GM18873 (cell line): ENCODE data around the gene ADGRF5.
"Not testable (repeated sequence)": the region's sequence is repeated elsewhere in the genome, so short reads cannot be mapped to it uniquely, and the experiment has no call there.

Experiments
- ATAC-seq: cut with Tn5 transposase; IDR thresholded peaks from one replicate; pipeline ENCODE4 v1.9.1; 2021; ENCODE audit warnings: mild to moderate bottlenecking, moderate library complexity, moderate number of reproducible peaks; ENCODE audit not compliant: unreplicated experiment, low FRiP score

The ADGRF5 gene

DNA sequence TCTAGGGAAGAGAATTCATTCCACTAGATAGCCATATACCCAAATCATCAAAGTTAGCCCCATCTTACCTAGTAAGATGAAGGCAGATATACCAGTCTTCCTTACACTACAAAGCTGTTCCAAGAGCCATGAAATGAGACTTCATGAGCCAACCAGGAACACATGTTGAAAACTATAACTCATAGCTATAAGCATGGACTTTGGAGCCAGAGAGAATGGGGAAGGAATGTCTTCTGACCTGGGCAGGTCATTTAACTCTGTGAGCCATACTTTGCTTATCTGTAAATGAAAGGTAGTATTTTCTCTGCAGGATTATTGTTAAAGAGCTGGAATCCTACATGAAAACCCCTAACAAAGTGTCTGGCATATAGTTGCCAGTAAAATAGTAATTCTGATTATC, 27.3 kb downstream of the ADGRF5 start:
- no peak for ATAC-seq

DNA sequence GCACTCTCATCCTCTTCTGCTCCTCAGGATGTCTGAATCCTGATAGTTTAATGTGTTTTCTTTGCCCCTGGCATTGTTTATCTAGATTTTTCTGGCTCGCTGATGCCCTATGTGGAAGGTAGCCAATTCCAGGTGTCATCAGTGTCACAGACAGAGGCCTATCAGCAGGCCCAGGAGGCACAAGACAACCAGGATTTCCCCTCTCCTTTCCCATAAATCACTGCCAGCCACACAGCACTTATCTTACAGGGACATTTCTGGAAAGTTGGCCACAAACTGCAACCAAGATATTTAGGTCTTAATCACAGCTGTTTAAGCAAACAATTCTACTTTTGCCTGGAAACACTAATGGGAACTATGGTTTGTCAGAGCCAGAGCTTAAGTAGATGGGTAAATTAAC, 28.1 kb downstream of the ADGRF5 start:
- ATAC-seq, result no peak

DNA sequence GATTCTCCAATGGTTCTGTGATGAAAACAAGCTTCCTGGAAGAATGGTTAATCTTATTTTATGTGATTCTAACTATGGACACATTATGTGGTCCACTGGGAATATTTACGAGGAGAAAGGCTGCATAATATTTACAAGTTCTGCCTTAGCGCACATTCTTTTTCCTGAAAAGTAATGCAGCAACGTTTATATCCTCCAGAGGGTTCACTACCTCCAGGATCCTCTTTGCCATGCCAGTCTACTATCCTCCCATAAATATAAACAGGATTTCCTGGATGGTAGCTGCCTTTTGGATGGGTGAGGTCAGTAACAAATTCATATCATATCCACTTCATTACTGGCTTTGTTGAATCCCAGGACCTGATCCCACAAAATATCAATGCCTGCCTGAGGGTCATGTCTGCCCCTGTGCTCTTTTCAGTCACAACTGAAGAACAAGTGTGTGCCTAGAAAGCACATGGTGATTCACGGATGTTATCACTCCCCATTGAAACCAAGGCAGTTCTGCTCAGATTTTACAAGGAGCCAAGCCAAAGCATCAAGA, 30.4 kb downstream of the ADGRF5 start:
- no peak for ATAC-seq

DNA sequence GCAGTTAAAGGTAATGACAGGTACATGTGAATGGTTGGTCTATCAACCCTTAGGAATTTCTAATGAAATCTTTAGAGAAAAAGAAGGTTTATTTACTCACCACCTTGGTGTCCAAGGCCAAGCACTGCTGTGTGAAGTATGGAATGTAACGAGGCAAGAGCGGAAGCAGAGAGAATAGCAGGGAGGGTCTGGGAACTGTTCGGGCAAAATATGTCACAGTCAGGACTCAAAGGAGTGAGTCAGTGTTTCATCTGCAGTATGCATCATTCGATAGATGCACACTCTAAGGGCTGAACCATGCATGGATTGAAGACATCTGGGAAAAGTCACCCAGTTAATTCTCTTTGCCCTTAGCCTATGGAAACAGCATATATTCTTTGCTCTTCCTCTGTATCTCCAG, 33.2 kb downstream of the ADGRF5 start:
- no peak for ATAC-seq

DNA sequence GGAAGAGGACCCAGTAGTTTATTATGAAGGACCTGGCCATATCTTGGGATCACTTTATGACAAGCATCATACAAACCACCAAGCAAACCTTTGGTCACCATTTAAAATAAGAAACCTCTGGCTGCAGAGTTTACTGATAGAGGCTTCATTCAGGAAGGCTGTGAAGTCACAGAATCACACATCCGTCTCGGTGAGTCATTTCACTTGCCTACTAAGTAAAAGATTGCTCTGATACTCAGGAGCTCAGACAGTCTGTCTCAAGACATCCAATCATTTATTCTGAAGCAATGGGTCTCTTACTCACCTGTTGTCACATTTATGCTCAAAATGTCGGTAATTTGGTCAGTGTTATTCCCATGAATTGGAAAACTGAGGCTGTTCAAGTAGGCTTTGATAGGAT, 33.7 kb downstream of the ADGRF5 start:
- ATAC-seq, result no peak

DNA sequence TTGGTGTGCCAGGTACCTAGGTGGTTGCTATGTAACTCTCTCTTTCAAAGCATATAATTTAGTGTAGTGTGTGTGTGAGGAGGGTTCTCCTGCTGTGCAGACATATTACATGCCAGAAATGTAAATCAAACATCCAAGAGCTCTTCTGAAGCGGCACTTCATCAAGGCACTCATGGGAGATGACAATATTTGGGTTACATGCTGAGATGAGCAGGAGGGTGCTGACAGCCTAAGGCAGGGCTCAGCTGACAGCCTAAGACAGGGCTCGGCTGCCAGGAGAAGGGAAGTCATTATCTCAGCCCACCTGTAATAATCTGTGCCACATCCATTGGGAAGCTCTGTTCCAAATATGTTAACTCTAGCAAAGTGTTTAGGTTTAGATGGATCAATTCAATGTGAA, 39.1 kb downstream of the ADGRF5 start:
- ATAC-seq, result no peak

DNA sequence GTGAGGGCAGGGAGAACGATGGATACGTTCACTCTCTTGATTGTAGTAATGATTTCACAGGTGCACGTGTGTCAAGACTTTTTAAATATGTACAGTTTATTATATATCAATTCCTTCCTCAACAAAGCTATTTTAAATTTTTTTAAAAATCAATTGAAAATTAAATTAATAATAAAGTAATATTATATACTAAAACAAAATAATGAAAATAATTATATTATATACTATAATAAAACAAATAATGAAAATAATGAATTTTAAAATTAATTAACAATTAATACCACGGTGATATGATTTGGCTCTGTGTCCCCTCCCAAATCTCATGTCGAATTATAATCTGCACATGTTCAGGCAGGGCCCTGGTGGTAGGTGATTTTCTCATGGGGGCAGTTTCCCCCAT, 42.7 kb downstream of the ADGRF5 start:
- no peak for ATAC-seq

DNA sequence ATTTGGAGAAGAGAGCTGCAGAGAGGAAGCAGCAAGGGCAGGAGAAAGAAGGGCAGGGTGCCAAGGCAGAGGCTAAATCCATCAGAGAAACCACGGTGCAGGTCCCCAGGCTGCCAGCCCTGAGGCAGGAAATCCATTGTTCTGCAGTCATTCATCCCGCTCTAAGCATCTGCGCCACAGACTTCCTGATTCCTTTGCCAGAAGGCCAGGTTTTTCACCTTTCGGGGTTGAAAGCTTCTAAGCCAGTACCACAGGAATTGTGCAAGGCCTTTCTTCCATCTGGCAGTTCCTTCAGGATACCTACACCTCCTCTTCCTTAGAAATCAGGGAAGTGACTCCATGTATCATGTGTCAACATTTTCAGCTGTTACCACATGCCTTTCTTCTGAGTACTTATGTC, 45.6 kb downstream of the ADGRF5 start:
- ATAC-seq, result no peak

DNA sequence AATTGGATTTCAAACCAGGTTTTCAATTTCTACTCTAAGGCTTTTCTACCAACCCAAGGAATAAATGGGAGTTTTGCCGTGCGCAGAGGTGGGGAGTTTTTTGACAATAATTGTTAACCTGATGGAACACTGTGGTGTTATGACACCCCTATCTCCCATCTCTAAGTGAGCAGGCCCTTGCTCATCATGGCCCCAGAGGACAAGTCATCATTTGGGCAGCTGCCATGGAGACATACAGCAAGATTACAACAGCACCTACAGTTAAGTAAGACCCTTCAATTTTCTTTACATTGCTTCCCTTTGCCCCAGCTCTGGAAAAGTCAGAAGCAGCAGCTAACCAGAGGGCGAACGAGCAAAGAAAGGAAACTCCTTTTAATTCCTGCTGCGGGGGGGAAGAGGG, 54.3 kb downstream of the ADGRF5 start:
- ATAC-seq, result no peak

DNA sequence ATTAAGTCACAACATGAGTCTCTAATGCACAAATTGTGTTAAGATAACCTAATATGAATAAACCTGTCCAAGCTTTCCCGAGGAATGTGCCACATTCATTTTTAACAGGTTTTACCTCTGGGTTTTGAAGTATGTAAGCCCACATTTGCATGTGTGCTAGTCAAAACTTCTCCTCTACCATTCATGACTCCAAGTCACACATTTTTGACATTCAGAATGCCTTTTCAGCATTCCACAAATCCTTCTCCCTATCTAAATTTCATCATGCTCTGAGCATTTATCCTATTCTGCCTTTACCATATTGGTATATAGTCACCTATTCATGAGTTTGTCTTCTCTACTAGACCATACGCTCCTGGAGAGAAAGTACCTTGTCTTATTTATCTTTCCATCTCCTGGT, 56.5 kb downstream of the ADGRF5 start:
- no peak for ATAC-seq

DNA sequence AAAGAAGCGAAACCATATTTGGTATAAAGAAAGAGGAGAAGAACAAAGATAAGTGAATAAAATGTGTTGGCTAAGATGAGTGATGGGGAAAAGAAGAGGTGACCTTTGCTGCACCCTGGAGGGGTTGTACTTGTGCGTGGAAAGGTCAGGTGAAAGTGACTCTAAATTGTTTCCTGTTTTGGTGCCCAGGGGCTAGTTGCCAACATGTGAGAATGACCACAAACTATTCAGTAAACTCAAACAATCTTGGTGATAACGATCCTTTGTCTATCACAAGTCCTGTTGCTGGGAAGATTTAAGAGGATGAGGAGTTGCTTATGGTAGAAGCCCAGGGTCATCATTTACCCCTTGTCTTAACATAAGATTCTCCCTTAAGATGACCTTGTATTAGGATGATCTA, 57.9 kb downstream of the ADGRF5 start:
- no peak for ATAC-seq

DNA sequence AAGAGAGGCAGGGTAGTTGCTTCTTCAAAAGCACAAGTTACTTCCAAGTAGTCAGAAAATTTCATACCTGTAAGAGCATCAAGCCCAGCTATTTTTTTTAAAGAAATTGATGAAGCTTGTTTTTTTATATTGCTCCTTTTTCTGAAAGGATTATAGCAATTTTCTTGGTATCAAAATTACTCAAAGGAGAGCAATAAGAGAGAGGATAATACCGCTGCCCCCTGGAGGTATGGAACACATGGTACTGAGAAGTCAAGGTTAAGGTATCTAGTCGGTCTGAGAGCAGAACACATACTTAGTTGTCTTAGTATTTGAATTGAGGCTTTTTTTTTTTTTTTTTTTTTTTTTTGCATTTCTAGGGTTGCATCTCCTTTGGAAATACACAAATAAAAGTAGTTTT, 59.4 kb downstream of the ADGRF5 start:
- no peak for ATAC-seq

DNA sequence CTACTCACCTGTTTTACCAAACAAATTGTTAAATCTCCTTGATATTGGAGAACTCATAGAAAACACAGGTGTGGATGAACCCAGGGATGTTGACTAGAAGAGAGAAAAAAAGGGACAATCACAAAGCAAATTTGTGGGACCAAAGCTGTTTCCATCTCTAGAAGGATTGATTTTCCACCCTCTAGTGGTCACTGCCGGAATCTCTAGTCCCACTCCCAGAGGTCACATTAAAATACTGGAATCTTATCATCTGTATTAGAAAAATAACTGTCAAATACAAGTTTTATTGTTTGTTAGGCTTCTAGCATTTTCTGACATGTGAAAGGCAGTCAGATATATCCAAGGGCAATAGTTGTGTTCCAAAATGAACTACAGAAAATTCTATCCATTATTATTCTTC, 65.8 kb downstream of the ADGRF5 start:
- ATAC-seq, result not testable (repeated sequence)

DNA sequence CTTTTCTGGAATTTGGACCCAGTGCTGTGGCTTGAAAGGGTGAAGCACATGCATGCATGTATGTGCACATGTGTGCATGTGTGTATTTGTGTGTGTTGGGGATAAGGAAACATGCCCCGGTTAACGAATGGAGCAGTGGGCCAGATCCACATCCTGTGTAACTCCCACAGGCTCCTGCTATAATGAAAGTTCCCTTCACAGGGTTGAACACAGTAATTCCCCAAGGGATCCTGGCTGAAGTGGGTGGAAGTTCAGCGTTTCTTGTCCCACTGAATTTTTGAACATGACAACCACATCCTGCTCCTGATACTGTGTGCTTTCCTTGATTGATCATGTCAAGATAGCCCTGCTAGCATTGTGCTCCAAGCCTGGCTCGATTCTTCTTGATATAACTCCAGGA, 70.2 kb downstream of the ADGRF5 start:
- not testable (repeated sequence) for ATAC-seq

DNA sequence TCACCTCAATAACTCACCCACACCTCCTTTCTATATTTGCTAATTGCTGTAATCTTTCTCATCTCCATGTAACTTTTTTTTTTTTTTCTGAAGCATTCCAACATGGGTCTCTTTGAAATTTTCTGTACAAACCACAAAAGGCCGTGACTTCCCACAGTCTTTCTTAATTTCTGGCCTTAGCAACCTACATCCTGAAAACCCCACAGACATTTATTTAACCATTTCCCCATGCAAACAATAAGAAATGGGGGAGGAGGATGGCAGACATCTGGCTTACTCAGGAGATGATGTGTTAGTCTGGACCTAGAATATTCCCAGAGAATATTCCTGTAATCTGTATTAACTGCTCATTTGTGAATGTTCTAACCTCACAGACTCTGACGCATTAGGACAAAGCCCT, 70.9 kb downstream of the ADGRF5 start:
- no peak for ATAC-seq

DNA sequence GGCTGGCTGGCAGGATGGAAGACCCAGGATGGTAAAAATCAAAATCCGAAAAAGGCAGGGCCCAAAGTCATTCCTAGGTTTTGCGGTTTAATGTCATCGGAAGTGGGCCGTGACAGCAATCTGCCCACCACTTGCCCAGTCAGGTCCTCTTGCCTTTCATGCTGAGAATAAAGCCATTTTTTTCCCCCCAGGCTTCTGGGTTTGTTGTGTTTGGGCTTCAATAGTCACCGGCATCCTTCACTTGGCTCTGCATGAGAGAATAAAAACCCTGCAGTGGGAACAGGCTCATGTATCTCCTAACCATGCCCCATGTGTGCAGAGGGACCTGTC, 72.4 kb downstream of the ADGRF5 start:
- ATAC-seq, result no peak

DNA sequence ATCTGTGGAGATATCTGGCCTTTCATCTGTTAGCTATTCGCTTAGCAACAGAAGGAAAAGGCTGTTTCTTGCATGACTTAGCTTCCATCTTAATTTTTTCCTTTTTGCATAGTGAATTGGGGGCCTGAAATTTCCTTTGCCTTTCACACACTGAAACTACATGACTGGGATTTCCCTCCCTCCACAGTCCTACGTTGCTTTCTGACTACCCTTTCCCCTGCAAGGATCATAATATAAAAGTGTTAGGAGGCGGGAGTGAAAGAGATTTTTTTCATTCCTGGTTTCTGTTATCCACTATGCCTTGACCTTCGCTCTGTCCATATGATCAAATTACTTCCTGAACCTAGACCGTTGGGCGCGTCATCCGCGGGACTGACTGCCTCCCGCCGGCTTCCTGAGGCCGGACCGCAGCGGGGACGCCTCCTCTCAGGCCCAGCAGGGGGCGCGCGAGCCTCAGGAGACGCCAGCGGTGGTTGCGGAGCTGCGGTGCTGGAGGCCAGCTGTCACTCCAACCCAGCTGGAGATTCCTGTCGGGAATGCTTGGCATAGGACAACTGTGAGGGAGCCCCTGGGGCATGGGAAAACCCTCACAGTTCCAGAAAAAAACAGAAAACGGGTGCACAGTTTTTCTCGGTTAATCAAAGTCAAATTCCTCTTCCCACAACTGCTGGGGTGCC, 72.9 kb downstream of the ADGRF5 start:
- ATAC-seq, result no peak

DNA sequence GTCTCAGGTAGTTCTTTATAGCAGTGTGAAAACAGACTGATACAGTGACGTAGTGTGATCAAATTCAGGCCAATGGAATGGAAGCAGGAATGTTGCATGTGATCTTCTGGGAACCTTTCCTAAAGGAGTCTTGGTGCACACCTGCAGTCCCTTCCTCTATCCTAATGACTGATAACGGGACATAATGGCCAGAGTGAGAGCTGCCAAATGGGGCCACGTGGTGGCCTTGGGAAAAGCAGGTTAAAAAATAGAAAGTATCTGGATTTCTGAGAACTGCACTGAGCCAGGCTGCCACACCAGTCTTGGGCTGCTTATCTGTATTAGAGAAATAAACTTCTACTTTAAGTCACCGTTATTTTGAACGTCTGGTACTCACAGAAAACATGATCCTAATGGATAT, 76.6 kb downstream of the ADGRF5 start:
- no peak for ATAC-seq

DNA sequence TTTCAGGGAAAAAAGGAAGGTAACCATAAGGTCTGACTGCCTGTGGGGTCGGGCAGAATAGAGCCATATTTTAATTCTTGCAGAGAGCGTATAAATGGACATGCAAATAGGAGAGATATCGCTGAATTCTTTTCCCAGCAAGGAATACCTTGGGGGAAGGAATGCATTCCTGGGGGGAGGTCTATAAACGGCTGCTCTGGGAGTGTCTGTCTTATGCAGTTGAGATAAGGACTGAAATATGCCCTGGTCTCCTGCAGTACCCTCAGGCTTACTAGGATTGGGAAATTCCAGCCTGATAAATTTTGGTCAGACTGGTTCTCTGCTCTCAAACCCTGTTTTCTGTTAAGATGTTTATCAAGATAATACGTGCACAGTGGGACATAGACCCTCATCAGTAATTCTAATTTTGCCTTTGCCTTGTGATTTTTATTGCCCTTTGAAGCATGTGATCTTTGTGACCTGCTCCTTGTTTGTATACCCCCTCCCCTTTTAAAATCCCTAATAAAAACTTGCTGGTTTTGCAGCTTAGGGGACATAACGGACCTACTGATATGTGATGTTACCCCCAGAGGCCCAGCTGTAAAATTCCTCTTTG, 79.4 kb downstream of the ADGRF5 start:
- ATAC-seq, result not testable (repeated sequence)

DNA sequence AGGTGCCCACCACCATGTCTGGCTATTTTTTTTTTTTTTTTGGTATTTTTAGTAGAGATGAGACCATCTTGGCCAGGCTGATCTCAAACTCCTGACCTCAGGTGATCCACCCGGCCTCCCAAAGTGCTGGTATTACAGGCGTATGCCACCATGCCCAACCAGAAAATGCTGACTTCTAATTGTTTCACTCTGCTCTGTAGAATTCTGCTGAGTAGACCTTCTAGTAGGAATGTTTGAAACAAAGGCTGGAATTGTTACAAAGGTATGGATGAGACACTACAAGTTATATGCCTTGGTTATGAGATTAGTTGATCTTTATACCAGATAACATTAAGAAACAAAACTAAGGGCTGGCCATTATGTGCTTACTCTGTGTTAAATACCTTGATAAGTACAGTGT, 83.7 kb downstream of the ADGRF5 start:
- no peak for ATAC-seq

DNA sequence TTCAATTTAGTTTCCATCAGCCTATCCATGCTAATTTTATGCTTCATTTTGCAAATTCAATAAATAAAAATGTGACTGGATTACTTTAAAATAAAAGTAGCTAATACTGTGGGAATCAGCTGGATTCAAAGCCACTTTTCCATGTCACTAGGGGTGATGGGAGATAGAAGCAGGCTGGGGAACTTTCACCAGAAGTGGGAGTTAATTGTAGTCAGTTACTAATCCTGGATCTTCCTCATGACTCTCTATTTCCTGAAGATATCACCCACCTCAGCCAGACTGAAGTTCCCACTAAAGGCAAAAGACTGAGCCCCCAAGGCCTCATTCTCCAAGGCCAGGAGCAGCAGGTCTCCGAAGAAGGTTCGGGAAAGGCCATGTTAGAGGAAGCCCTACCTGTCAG, 86.7 kb downstream of the ADGRF5 start:
- ATAC-seq, result not testable (repeated sequence)

DNA sequence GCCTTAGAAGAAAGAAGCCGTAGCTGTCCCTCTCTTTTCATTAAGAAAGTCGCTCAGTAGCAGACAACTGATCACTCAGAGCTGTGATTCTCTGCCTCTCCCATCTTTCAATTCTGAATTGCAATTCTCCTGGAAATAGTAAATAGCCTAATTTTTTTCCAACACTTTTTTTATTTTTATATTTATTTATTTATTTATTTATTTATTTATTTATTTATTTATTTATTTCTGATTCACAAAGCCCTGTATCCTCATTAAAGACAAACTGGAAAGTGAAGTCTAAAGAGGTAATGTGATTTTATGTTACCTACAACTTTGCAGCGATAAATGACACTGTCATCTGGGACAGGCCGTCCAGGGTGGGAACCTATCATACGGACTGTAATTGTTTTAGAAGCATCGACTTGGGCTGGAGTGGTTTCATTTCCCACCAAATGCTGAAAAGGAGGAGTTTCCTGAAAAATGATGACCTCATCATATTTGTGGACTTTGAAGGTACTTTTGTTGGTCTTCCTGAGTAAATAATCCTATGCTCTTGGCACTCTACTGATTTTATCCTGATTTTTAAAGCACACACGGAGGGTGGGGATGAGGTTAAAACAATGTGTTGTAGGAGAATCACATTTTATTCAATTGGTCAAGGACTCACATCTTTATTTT, 87.4 kb downstream of the ADGRF5 start:
- not testable (repeated sequence) for ATAC-seq
